CD4-positive, alpha-beta memory T cell (primary cell): Measurements from ENCODE around the gene SLC44A5. TPM values are rescaled to one million over a fixed set of nuclear protein-coding genes. Genes with fewer than 3 reads are reported as not detected.

Source experiments
- CTCF ChIA-PET: fragments of 350-600 bp; sonication (Branson Sonifier 250); formaldehyde crosslinking; loops from one replicate; lab custom pipeline; 2021; ENCODE audit warnings: inconsistent platforms; ENCODE audit not compliant: partially characterized antibody; lab: Charles Lee
- POLR2A ChIA-PET: fragments of 350-600 bp; sonication (Branson Sonifier 250); formaldehyde crosslinking; loops from one replicate; lab custom pipeline; 2021; ENCODE audit not compliant: partially characterized antibody; lab: Charles Lee
- DNase-seq, 5 donors: peaks; one replicate each; pipeline versions ENCODE4 v3.0.0 to v3.0.0-alpha.2; 2020 to 2022; ENCODE audit warnings: mixed read lengths in 1 of 5
- H3K27ac ChIP-seq: one replicate; pipeline ENCODE4 v1.7.0; 2013; ENCODE audit warnings: low read depth, low read length
- H3K27me3 ChIP-seq: 2 replicates; pipeline ENCODE4 v1.7.0; 2013; ENCODE audit warnings: mild to moderate bottlenecking, low read length, moderate library complexity; ENCODE audit not compliant: insufficient read depth
- H3K36me3 ChIP-seq: 2 replicates; pipeline ENCODE4 v1.7.0; 2013; ENCODE audit warnings: mild to moderate bottlenecking, low read length, moderate library complexity; ENCODE audit not compliant: insufficient read depth
- H3K4me1 ChIP-seq: 2 replicates; pipeline ENCODE4 v1.7.0; 2013; ENCODE audit warnings: mild to moderate bottlenecking, low read length, moderate library complexity; ENCODE audit not compliant: insufficient read depth
- H3K4me3 ChIP-seq, 2 donors: one replicate each; pipeline ENCODE4 v1.7.0; 2013; ENCODE audit warnings: low read length in 2 of 2, mild to moderate bottlenecking in 1 of 2
- H3K9me3 ChIP-seq, 2 donors: one replicate each; pipeline ENCODE4 v1.7.0; 2013; ENCODE audit warnings: low read length in 2 of 2, control low read depth in 1 of 2; ENCODE audit not compliant: control insufficient read depth in 1 of 2
- H3K27ac Mint-ChIP-seq, 7 donors: one replicate each; pipeline ENCODE4 v1.8.0; 2020 to 2021; ENCODE audit warnings: mixed read lengths in 7 of 7, mild to moderate bottlenecking in 6 of 7, inconsistent platforms in 3 of 7, moderate library complexity in 3 of 7
- H3K27me3 Mint-ChIP-seq, 2 donors: one replicate each; pipeline ENCODE4 v1.8.0; 2020 to 2021; ENCODE audit warnings: mixed read lengths in 2 of 2
- H3K36me3 Mint-ChIP-seq, 2 donors: one replicate each; pipeline ENCODE4 v1.8.0; 2020 to 2021; ENCODE audit warnings: mixed read lengths in 2 of 2, inconsistent platforms in 1 of 2, mild to moderate bottlenecking in 1 of 2
- H3K4me1 Mint-ChIP-seq, 4 donors: one replicate each; pipeline ENCODE4 v1.8.0; 2020 to 2021; ENCODE audit warnings: mixed read lengths in 4 of 4, mild to moderate bottlenecking in 1 of 4
- H3K4me3 Mint-ChIP-seq, 8 donors: one replicate each; pipeline ENCODE4 v1.8.0; 2020 to 2021; ENCODE audit warnings: mixed read lengths in 8 of 8, mild to moderate bottlenecking in 7 of 8, moderate library complexity in 6 of 8, inconsistent platforms in 3 of 8
- H3K9me3 Mint-ChIP-seq, 8 donors: one replicate each; pipeline ENCODE4 v1.8.0; 2020 to 2021; ENCODE audit warnings: mixed read lengths in 8 of 8, mild to moderate bottlenecking in 5 of 8, inconsistent platforms in 3 of 8, moderate library complexity in 1 of 8
- intact Hi-C: fragments of 100-400 bp; cut with micrococcal nuclease; formaldehyde crosslinking; loops from one replicate; pipeline ENCODE4 v1.15.1; 2023
- polyA plus RNA-seq, 2 donors: library from polyadenylated mRNA; unstranded; fragments of 300-500 nt; fragmentation: Illumina TruSeq; gene quantifications; one replicate each; pipeline ENCODE4 v1.2.3, GENCODE V29; 2021
- total RNA-seq, 2 experiments: library from RNA; stranded (reverse); gene quantifications; one replicate each; pipeline ENCODE4 v1.2.3, GENCODE V29; 2021

The SLC44A5 gene
- total and polyA plus RNA-seq, 4 experiments from 2014 or later: 1.0 to 3.3 (median 3.0) TPM; not detected in 1

- H3K4me3 ChIP-seq: no peak overlapping the region
- no peaks in the 10 kb centered on the region for H3K36me3 ChIP-seq
- Mint-ChIP-seq H3K9me3 (peaks cover 0 to 9% (median 0%) of the 10 kb centered on the region in 8 donors), H3K4me1 (peaks cover 16 to 26% (median 19%) of the 10 kb centered on the region in 4 donors), H3K27me3 (peaks cover 47 to 58% of the 10 kb centered on the region in 2 donors), H3K4me3 (peak overlapping the region; percentile 52 to 82 (median 72)), H3K36me3 (peaks cover 0 to 2% of the 10 kb centered on the region in 2 donors), H3K27ac (no peak overlapping the region)
- H3K27ac ChIP-seq: no peak overlapping the region
- ChIA-PET CTCF (no interaction called here), POLR2A (no interaction called here)
- intact Hi-C loops: no loop called here
- DNase-seq: peak in 4 of 5 donors; percentile 5 to 30 (median 12)
- no peaks in the 10 kb centered on the region for H3K9me3 ChIP-seq
- peaks cover 24% of the 10 kb centered on the region for H3K27me3 ChIP-seq
- peaks cover 22% of the 10 kb centered on the region for H3K4me1 ChIP-seq
These were observed 4.9 kb upstream of the SLC44A5 start for GRCh38 chr1:75615613-75616435.

- no peak overlapping the region for H3K4me3 ChIP-seq
- peaks cover 24% of the 10 kb centered on the region for H3K27me3 ChIP-seq
- H3K36me3 ChIP-seq: no peaks in the 10 kb centered on the region
- ChIA-PET POLR2A (no interaction called here), CTCF (interaction anchor here (1.5 kb wide), 1 partner anchor 18 kb away, joined by 3 read pairs; no protein-coding TSS in a partner anchor)
- intact Hi-C loops: no loop called here
- no peaks in the 10 kb centered on the region for H3K9me3 ChIP-seq
- DNase-seq: no peak
- H3K4me1 Mint-ChIP-seq: peaks cover 16 to 26% (median 19%) of the 10 kb centered on the region in 4 donors
- peaks cover 22% of the 10 kb centered on the region for H3K4me1 ChIP-seq
- H3K27ac ChIP-seq: no peak overlapping the region
- H3K27me3 Mint-ChIP-seq: peaks cover 40 to 55% of the 10 kb centered on the region in 2 donors
- H3K4me3 Mint-ChIP-seq: peak overlapping the region; percentile 69 to 82 (median 74)
- peak overlapping the region in 1 of 7 donors; percentile 21 for H3K27ac Mint-ChIP-seq
- H3K36me3 Mint-ChIP-seq: peaks cover 0 to 2% of the 10 kb centered on the region in 2 donors
- peaks cover 0 to 4% (median 0%) of the 10 kb centered on the region in 8 donors for H3K9me3 Mint-ChIP-seq
These were observed 3.5 kb upstream of the SLC44A5 start for GRCh38 chr1:75614399-75614756.

- ChIA-PET CTCF (interaction anchor here (0.8 to 1.5 kb wide), 2 partner anchors 16 to 18 kb away, joined by 3 read pairs; no protein-coding TSS in a partner anchor), POLR2A (no interaction called here)
- Mint-ChIP-seq H3K4me1 (peaks cover 16 to 26% (median 19%) of the 10 kb centered on the region in 4 donors), H3K27me3 (peaks cover 37 to 51% of the 10 kb centered on the region in 2 donors), H3K4me3 (peak overlapping the region in 2 of 8 donors; percentile 29 to 74), H3K9me3 (peaks cover 0 to 4% (median 0%) of the 10 kb centered on the region in 8 donors), H3K27ac (no peak overlapping the region), H3K36me3 (peaks cover 0 to 2% of the 10 kb centered on the region in 2 donors)
- Histone ChIP-seq H3K27ac (no peak overlapping the region), H3K9me3 (no peaks in the 10 kb centered on the region), H3K4me1 (peaks cover 22% of the 10 kb centered on the region), H3K27me3 (peaks cover 24% of the 10 kb centered on the region), H3K4me3 (no peak overlapping the region), H3K36me3 (no peaks in the 10 kb centered on the region)
- intact Hi-C loops: no loop called here
- DNase-seq: no peak
These were observed 3.0 kb upstream of the SLC44A5 start for GRCh38 chr1:75613916-75614315.

GRCh38 chr1:75612976-75613375 is 2.1 kb upstream of the SLC44A5 start:
- Mint-ChIP-seq H3K36me3 (peaks cover 0 to 2% of the 10 kb centered on the region in 2 donors), H3K4me1 (peaks cover 16 to 26% (median 19%) of the 10 kb centered on the region in 4 donors), H3K9me3 (peaks cover 0 to 4% (median under 1%) of the 10 kb centered on the region in 8 donors), H3K27me3 (peaks cover 38 to 43% of the 10 kb centered on the region in 2 donors), H3K4me3 (no peak overlapping the region), H3K27ac (no peak overlapping the region)
- H3K4me3 ChIP-seq: no peak overlapping the region
- CTCF ChIA-PET: interaction anchor here (0.8 kb wide), 1 partner anchor 17 kb away, joined by 3 read pairs; no protein-coding TSS in a partner anchor
- no peaks in the 10 kb centered on the region for H3K36me3 ChIP-seq
- H3K9me3 ChIP-seq: no peaks in the 10 kb centered on the region
- H3K4me1 ChIP-seq: peaks cover 22% of the 10 kb centered on the region
- POLR2A ChIA-PET: no interaction called here
- intact Hi-C loops: no loop called here
- peaks cover 24% of the 10 kb centered on the region for H3K27me3 ChIP-seq
- no peak overlapping the region for H3K27ac ChIP-seq
- DNase-seq: no peak

GRCh38 chr1:75602486-75602885 is 8.4 kb downstream of the SLC44A5 start:
- POLR2A ChIA-PET: no interaction called here
- H3K4me3 Mint-ChIP-seq: no peak overlapping the region

GRCh38 chr1:75600781-75601180 is 10.1 kb downstream of the SLC44A5 start:
- Mint-ChIP-seq H3K4me3 (no peak overlapping the region), H3K36me3 (no peaks in the 10 kb centered on the region)

More at GRCh38 chr1:75602486-75602885, 8.4 kb downstream of the SLC44A5 start:
- no peak overlapping the region for H3K4me3 ChIP-seq
- Mint-ChIP-seq H3K27ac (no peak overlapping the region), H3K4me1 (no peaks in the 10 kb centered on the region), H3K27me3 (peaks cover 2 to 4% of the 10 kb centered on the region in 2 donors), H3K36me3 (no peaks in the 10 kb centered on the region), H3K9me3 (peaks cover 0 to 1% (median 0%) of the 10 kb centered on the region in 8 donors)
- H3K27me3 ChIP-seq: no peaks in the 10 kb centered on the region
- intact Hi-C loops: no loop called here
- H3K27ac ChIP-seq: no peak overlapping the region
- H3K4me1 ChIP-seq: no peaks in the 10 kb centered on the region
- H3K9me3 ChIP-seq: no peaks in the 10 kb centered on the region
- H3K36me3 ChIP-seq: no peaks in the 10 kb centered on the region
- no peak for DNase-seq
- CTCF ChIA-PET: no interaction called here

GRCh38 chr1:75594327-75594726 is 16.6 kb downstream of the SLC44A5 start:
- Histone ChIP-seq H3K4me1 (no peaks in the 10 kb centered on the region), H3K27ac (no peak overlapping the region), H3K4me3 (no peak overlapping the region), H3K27me3 (no peaks in the 10 kb centered on the region), H3K36me3 (no peaks in the 10 kb centered on the region), H3K9me3 (no peaks in the 10 kb centered on the region)
- intact Hi-C loops: no loop called here
- H3K4me3 Mint-ChIP-seq: no peak overlapping the region
- DNase-seq: no peak
- ChIA-PET CTCF (no interaction called here), POLR2A (no interaction called here)
- H3K4me1 Mint-ChIP-seq: no peaks in the 10 kb centered on the region
- H3K27ac Mint-ChIP-seq: peak overlapping the region in 1 of 7 donors; percentile 32
- H3K36me3 Mint-ChIP-seq: no peaks in the 10 kb centered on the region
- H3K9me3 Mint-ChIP-seq: peaks cover 0 to 8% (median 2%) of the 10 kb centered on the region in 8 donors
- H3K27me3 Mint-ChIP-seq: peaks cover 5 to 13% of the 10 kb centered on the region in 2 donors

More at GRCh38 chr1:75600781-75601180, 10.1 kb downstream of the SLC44A5 start:
- ChIA-PET POLR2A (no interaction called here), CTCF (no interaction called here)
- Histone ChIP-seq H3K4me1 (no peaks in the 10 kb centered on the region), H3K4me3 (no peak overlapping the region), H3K9me3 (no peaks in the 10 kb centered on the region), H3K27me3 (no peaks in the 10 kb centered on the region), H3K27ac (no peak overlapping the region), H3K36me3 (no peaks in the 10 kb centered on the region)
- Mint-ChIP-seq H3K4me1 (no peaks in the 10 kb centered on the region), H3K9me3 (peaks cover 0 to 2% (median 0%) of the 10 kb centered on the region in 8 donors), H3K27me3 (peaks cover 0 to 3% of the 10 kb centered on the region in 2 donors), H3K27ac (no peak overlapping the region)
- no peak for DNase-seq
- intact Hi-C loops: no loop called here
